ENCODE measurements around the gene AGAP3. TPM values are rescaled to one million over a fixed set of nuclear protein-coding genes. Genes with fewer than 3 reads are reported as not detected.

The AGAP3 gene
- total RNA-seq, 2 donors from 2014 or later, result 45.6 to 53.0 TPM

DNA sequence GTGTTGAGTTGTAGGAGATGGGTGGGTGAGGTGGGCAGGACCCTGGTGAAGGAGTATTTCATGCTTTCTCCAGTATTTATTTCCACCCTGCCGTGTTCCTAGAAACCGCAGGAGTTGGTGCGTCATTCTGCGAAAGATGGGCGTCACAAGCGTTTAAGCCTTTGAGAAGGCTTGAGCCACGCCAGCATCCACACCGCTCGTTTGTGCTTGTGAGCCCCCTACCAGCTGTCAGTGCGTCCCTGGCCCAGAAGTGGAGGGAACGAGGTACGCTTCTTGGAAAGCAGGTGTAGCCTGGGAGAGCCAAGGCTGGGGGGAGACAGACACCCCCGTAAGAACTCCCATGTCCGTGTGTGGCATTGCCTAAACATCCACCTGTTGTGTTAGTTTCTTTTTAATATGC lies 5.7 kb downstream of the AGAP3 start:
- Mint-ChIP-seq H3K36me3 (ENCODE audit: low read depth) (no peaks in the 10 kb centered on the region), H3K4me1 (peaks cover 28% of the 10 kb centered on the region), H3K27me3 (no peaks in the 10 kb centered on the region), H3K4me3 (no peak overlapping the region), H3K27ac (no peak overlapping the region)
- ATAC-seq (no peak), DNase-seq (no peak)
- no peaks in the 10 kb centered on the region for H3K9me3 ChIP-seq (ENCODE audit: control insufficient read depth, low read length, poor library complexity, severe bottlenecking)

- Mint-ChIP-seq H3K27ac (no peak overlapping the region), H3K36me3 (ENCODE audit: low read depth) (no peaks in the 10 kb centered on the region), H3K4me1 (peaks cover 24% of the 10 kb centered on the region), H3K4me3 (no peak overlapping the region), H3K27me3 (no peaks in the 10 kb centered on the region)
- DNase-seq (no peak), ATAC-seq (no peak)
- H3K9me3 ChIP-seq (ENCODE audit: control insufficient read depth, low read length, poor library complexity, severe bottlenecking), result no peaks in the 10 kb centered on the region
These were observed 7.5 kb downstream of the AGAP3 start for GRCh38 chr7:151093748-151094147.

- ATAC-seq, result no peak
- no peaks in the 10 kb centered on the region for H3K36me3 Mint-ChIP-seq (ENCODE audit: low read depth)
- H3K4me3 Mint-ChIP-seq, result no peak overlapping the region
- DNase-seq, result no peak
- H3K9me3 ChIP-seq (ENCODE audit: control insufficient read depth, low read length, poor library complexity, severe bottlenecking), result no peaks in the 10 kb centered on the region
- H3K27me3 Mint-ChIP-seq, result no peaks in the 10 kb centered on the region
- peak overlapping the region; percentile 83 for H3K27ac Mint-ChIP-seq
- H3K4me1 Mint-ChIP-seq, result peaks cover 20% of the 10 kb centered on the region
These were observed 8.4 kb downstream of the AGAP3 start for GRCh38 chr7:151094675-151095074.

DNA sequence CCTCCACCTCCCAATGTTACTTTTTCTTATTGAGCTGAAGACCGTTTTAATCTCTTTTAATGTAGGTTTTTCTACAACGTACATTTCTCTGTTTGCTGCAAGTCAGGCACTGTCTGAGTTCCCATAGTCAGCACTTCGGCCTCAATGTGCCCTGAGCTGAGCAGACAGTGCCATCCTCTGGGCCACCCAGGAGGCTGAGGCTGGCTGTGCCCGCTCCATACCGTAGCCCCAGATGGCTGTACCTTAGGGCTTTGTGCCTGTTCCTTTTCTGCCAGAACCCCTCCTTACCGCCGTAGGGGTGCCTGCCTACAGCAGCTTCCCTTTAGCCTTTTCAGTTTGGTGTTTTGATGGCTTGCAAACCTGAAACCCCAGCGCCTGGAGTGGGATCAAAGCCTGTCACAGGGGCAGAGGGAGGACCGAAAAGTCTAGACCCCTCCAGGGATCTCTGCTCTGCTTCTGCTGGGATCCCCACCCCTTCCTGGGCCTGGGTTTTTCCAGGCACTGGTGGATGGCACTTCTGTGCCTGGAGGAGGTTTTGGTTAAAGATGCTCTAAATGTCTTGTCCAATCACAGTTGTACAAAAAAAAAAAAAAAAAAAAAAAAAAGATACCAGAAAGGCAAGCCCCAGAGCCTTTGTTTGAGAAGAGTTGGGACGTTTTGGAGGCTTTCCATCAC lies 9.0 kb downstream of the AGAP3 start:
- H3K9me3 ChIP-seq (ENCODE audit: control insufficient read depth, low read length, poor library complexity, severe bottlenecking), result no peaks in the 10 kb centered on the region
- Mint-ChIP-seq H3K4me1 (peaks cover 18% of the 10 kb centered on the region), H3K27ac (peak overlapping the region; percentile 83), H3K36me3 (ENCODE audit: low read depth) (no peaks in the 10 kb centered on the region), H3K4me3 (peak overlapping the region; percentile 43), H3K27me3 (no peaks in the 10 kb centered on the region)
- DNase-seq, result no peak
- peak; percentile 63 for ATAC-seq

GRCh38 chr7:151095828-151096475 lies 9.7 kb downstream of the AGAP3 start:
- DNase-seq (no peak), ATAC-seq (peak; percentile 55)
- H3K27ac Mint-ChIP-seq, result peak overlapping the region; percentile 69
- no peak overlapping the region for H3K4me3 Mint-ChIP-seq
- H3K36me3 Mint-ChIP-seq (ENCODE audit: low read depth), result no peaks in the 10 kb centered on the region
- H3K27me3 Mint-ChIP-seq, result no peaks in the 10 kb centered on the region
- H3K4me1 Mint-ChIP-seq, result peaks cover 18% of the 10 kb centered on the region
- H3K9me3 ChIP-seq (ENCODE audit: control insufficient read depth, low read length, poor library complexity, severe bottlenecking), result no peaks in the 10 kb centered on the region

- Mint-ChIP-seq H3K27ac (no peak overlapping the region), H3K4me1 (peaks cover 14% of the 10 kb centered on the region), H3K27me3 (no peaks in the 10 kb centered on the region), H3K36me3 (ENCODE audit: low read depth) (peaks cover 4% of the 10 kb centered on the region), H3K4me3 (no peak overlapping the region)
- no peak for DNase-seq
- ATAC-seq, result no peak
- no peaks in the 10 kb centered on the region for H3K9me3 ChIP-seq (ENCODE audit: control insufficient read depth, low read length, poor library complexity, severe bottlenecking)
These were observed 13.4 kb downstream of the AGAP3 start for GRCh38 chr7:151099486-151100211.

GRCh38 chr7:151100921-151101320 lies 14.6 kb downstream of the AGAP3 start:
- Mint-ChIP-seq H3K4me1 (peaks cover 7% of the 10 kb centered on the region), H3K27ac (no peak overlapping the region), H3K27me3 (no peaks in the 10 kb centered on the region), H3K4me3 (no peak overlapping the region), H3K36me3 (ENCODE audit: low read depth) (peaks cover 4% of the 10 kb centered on the region)
- DNase-seq (no peak), ATAC-seq (no peak)
- no peaks in the 10 kb centered on the region for H3K9me3 ChIP-seq (ENCODE audit: control insufficient read depth, low read length, poor library complexity, severe bottlenecking)

- peaks cover 4% of the 10 kb centered on the region for H3K36me3 Mint-ChIP-seq (ENCODE audit: low read depth)
- no peak overlapping the region for H3K4me3 Mint-ChIP-seq
- no peaks in the 10 kb centered on the region for H3K9me3 ChIP-seq (ENCODE audit: control insufficient read depth, low read length, poor library complexity, severe bottlenecking)
- H3K4me1 Mint-ChIP-seq, result peaks cover 5% of the 10 kb centered on the region
- H3K27me3 Mint-ChIP-seq, result no peaks in the 10 kb centered on the region
- no peak overlapping the region for H3K27ac Mint-ChIP-seq
- DNase-seq (no peak), ATAC-seq (no peak)
These were observed 15.5 kb downstream of the AGAP3 start for GRCh38 chr7:151101621-151102396.

GRCh38 chr7:151102991-151103390 lies 16.7 kb downstream of the AGAP3 start:
- H3K4me1 Mint-ChIP-seq, result peaks cover 5% of the 10 kb centered on the region
- ATAC-seq (no peak), DNase-seq (no peak)
- H3K27ac Mint-ChIP-seq, result no peak overlapping the region
- no peaks in the 10 kb centered on the region for H3K27me3 Mint-ChIP-seq
- peaks cover 4% of the 10 kb centered on the region for H3K36me3 Mint-ChIP-seq (ENCODE audit: low read depth)
- H3K4me3 Mint-ChIP-seq, result no peak overlapping the region
- no peaks in the 10 kb centered on the region for H3K9me3 ChIP-seq (ENCODE audit: control insufficient read depth, low read length, poor library complexity, severe bottlenecking)

GRCh38 chr7:151103973-151104372 lies 17.7 kb downstream of the AGAP3 start:
- ATAC-seq (no peak), DNase-seq (no peak)
- Mint-ChIP-seq H3K27ac (no peak overlapping the region), H3K4me3 (no peak overlapping the region), H3K36me3 (ENCODE audit: low read depth) (peaks cover 4% of the 10 kb centered on the region), H3K4me1 (peaks cover 5% of the 10 kb centered on the region), H3K27me3 (no peaks in the 10 kb centered on the region)
- H3K9me3 ChIP-seq (ENCODE audit: control insufficient read depth, low read length, poor library complexity, severe bottlenecking), result no peaks in the 10 kb centered on the region

GRCh38 chr7:151104411-151105235 lies 18.3 kb downstream of the AGAP3 start:
- Mint-ChIP-seq H3K27ac (no peak overlapping the region), H3K36me3 (ENCODE audit: low read depth) (peaks cover 4% of the 10 kb centered on the region), H3K4me1 (peaks cover 7% of the 10 kb centered on the region)

DNA sequence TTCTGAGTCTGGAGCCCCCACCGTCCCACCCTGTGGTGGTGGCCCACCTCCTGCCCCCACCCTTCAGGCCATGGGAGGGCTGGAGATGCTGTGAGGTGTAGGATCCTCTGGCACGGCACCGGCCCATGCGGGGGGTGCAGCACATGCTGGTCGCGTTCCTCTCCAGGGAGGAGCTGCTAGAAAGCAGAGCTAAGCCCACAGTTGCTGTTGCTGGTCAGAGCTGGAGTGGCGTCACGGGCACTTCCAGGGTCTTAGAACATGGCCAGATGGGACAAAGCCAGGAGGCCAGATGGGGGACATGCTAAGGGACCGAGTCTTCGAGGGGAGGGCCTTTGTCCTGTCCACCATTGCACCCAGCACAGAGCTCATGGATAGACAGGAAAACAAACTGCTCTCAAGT lies 21.6 kb downstream of the AGAP3 start:
- no peaks in the 10 kb centered on the region for H3K9me3 ChIP-seq (ENCODE audit: control insufficient read depth, low read length, poor library complexity, severe bottlenecking)
- H3K4me1 Mint-ChIP-seq, result peaks cover 11% of the 10 kb centered on the region
- ATAC-seq, result no peak
- H3K27ac Mint-ChIP-seq, result no peak overlapping the region
- no peaks in the 10 kb centered on the region for H3K27me3 Mint-ChIP-seq
- no peak overlapping the region for H3K4me3 Mint-ChIP-seq
- peaks cover 4% of the 10 kb centered on the region for H3K36me3 Mint-ChIP-seq (ENCODE audit: low read depth)
- no peak for DNase-seq

More at GRCh38 chr7:151104411-151105235, 18.3 kb downstream of the AGAP3 start:
- Mint-ChIP-seq H3K27me3 (no peaks in the 10 kb centered on the region), H3K4me3 (no peak overlapping the region)
- no peaks in the 10 kb centered on the region for H3K9me3 ChIP-seq (ENCODE audit: control insufficient read depth, low read length, poor library complexity, severe bottlenecking)
- no peak for DNase-seq
- ATAC-seq, result no peak

Measured in T-helper 17 cell (primary cell).